SK-N-SH (cell line): Measurements from ENCODE around the gene FMNL2. TPM values are rescaled to one million over a fixed set of nuclear protein-coding genes. Genes with fewer than 3 reads are reported as not detected.

ENCODE experiments used
- CTCF ChIA-PET: fragments of 300-600, 350-600 bp; formaldehyde crosslinking; extraction: SDS; loops from one replicate; lab custom pipeline; 2021; lab: Yijun Ruan, JAX
- POLR2A ChIA-PET: fragments of 350-600 bp; sonication (Branson Sonifier 250); formaldehyde crosslinking; extraction: SDS; loops from one replicate; lab custom pipeline; 2020; ENCODE audit warnings: antibody characterized with exemption, inconsistent platforms; lab: Yijun Ruan, JAX
- DNase-seq: peaks from one replicate; pipeline ENCODE4 v3.0.0; 2012
- H2AFZ ChIP-seq: fragments of 200-600 bp; sonication (generic); 2 replicates; pipeline ENCODE4 v1.8.1; 2016; ENCODE audit warnings: antibody characterized with exemption, mild to moderate bottlenecking, low read depth
- H3F3A ChIP-seq: fragments of 200-600 bp; sonication (generic); replicated peaks from 2 replicates; pipeline ENCODE3; 2016; ENCODE audit warnings: antibody characterized with exemption, mild to moderate bottlenecking; ENCODE audit not compliant: insufficient read depth
- H3K27ac ChIP-seq, 2 experiments: fragments of 200-500 bp in 1 of 2; fragments of 200-600 bp in 1 of 2; sonication (Bioruptor generic) in 1 of 2; sonication (generic), shearing (Covaris generic) in 1 of 2; 2 replicates each; pipeline versions ENCODE4 v1.5.1 to v1.6.1; 2014 to 2016; ENCODE audit warnings: low read depth in 2 of 2, inconsistent platforms in 1 of 2, low read length in 1 of 2, mild to moderate bottlenecking in 1 of 2, mixed read lengths in 1 of 2
- H3K27me3 ChIP-seq: fragments of 200-600 bp; sonication (generic), shearing (Covaris generic); 2 replicates; pipeline ENCODE4 v1.6.1; 2016; ENCODE audit warnings: mixed run types; ENCODE audit not compliant: insufficient read depth
- H3K36me3 ChIP-seq, 2 experiments: fragments of 200-500 bp in 1 of 2; fragments of 200-600 bp in 1 of 2; sonication (Bioruptor generic) in 1 of 2; sonication (generic) in 1 of 2; replicated peaks in 1 of 2; 2 replicates each; pipeline versions ENCODE3 to v1.5.1; 2014 to 2016; ENCODE audit warnings: low read length in 1 of 2, mild to moderate bottlenecking in 1 of 2; ENCODE audit not compliant: insufficient read depth in 2 of 2, control insufficient read depth in 1 of 2
- H3K4me1 ChIP-seq, 2 experiments: fragments of 200-500 bp in 1 of 2; fragments of 200-600 bp in 1 of 2; sonication (Bioruptor generic) in 1 of 2; sonication (generic), shearing (Covaris generic) in 1 of 2; 2 replicates each; pipeline versions ENCODE4 v1.5.1 to v1.6.1; 2014 to 2016; ENCODE audit warnings: low read depth in 1 of 2, low read length in 1 of 2, mixed run types in 1 of 2; ENCODE audit not compliant: insufficient read depth in 2 of 2, control insufficient read depth in 1 of 2
- H3K4me2 ChIP-seq: fragments of 200-600 bp; sonication (generic), shearing (Covaris generic); 2 replicates; pipeline ENCODE4 v1.6.1; 2017; ENCODE audit warnings: mixed run types
- H3K4me3 ChIP-seq, 2 experiments: fragments of 200-500 bp in 1 of 2; fragments of 200-600 bp in 1 of 2; sonication (Bioruptor generic) in 1 of 2; sonication (generic), shearing (Covaris generic) in 1 of 2; 2 replicates each; pipeline versions ENCODE4 v1.5.1 to v1.8.1; 2014 to 2016; ENCODE audit warnings: low read depth in 2 of 2, inconsistent platforms in 1 of 2, low read length in 1 of 2, mild to moderate bottlenecking in 1 of 2, mixed read lengths in 1 of 2, moderate library complexity in 1 of 2
- H3K79me2 ChIP-seq: fragments of 200-600 bp; sonication (generic); 2 replicates; pipeline ENCODE4 v1.8.1; 2017; ENCODE audit warnings: mild to moderate bottlenecking; ENCODE audit not compliant: insufficient read depth
- H3K9ac ChIP-seq: fragments of 200-600 bp; sonication (generic); 2 replicates; pipeline ENCODE4 v1.6.1; 2017; ENCODE audit warnings: mixed run types
- H3K9me2 ChIP-seq: fragments of 200-600 bp; sonication (generic); 2 replicates; pipeline ENCODE4 v1.6.1; 2017; ENCODE audit warnings: mixed run types
- H3K9me3 ChIP-seq: fragments of 200-600 bp; sonication (generic); 2 replicates; pipeline ENCODE4 v1.6.1; 2017; ENCODE audit warnings: mixed run types, mild to moderate bottlenecking, moderate library complexity
- H4K20me1 ChIP-seq: fragments of 200-600 bp; sonication (generic); 2 replicates; pipeline ENCODE4 v1.6.1; 2017; ENCODE audit warnings: mild to moderate bottlenecking, mixed run types; ENCODE audit not compliant: insufficient read depth
- CHD2 ChIP-seq: fragments of 150-350 bp; IDR thresholded peaks from 2 replicates; pipeline ENCODE4 v1.6.1; 2018; ENCODE audit warnings: low read length; ENCODE audit not compliant: partially characterized antibody
- EP300 ChIP-seq, 2 experiments: IDR thresholded peaks; 2 replicates each; pipeline versions ENCODE4 v1.4.0 to v1.6.1; 2012; ENCODE audit warnings: borderline replicate concordance in 1 of 2, low read depth in 1 of 2, low read length in 1 of 2
- FOXJ3 ChIP-seq: sonication (generic); formaldehyde crosslinking; IDR thresholded peaks from 2 replicates; pipeline ENCODE4 v1.5.1; 2020; ENCODE audit warnings: mild to moderate bottlenecking, missing genetic modification reagents
- GABPA ChIP-seq: IDR thresholded peaks from 2 replicates; pipeline ENCODE4 v1.4.0; 2012; ENCODE audit warnings: low read depth, mild to moderate bottlenecking
- MAX ChIP-seq: IDR thresholded peaks from 2 replicates; pipeline ENCODE4 v1.4.0; 2012; ENCODE audit warnings: low read depth
- NFIC ChIP-seq: IDR thresholded peaks from 2 replicates; pipeline ENCODE4 v1.4.0; 2012; ENCODE audit warnings: borderline replicate concordance
- POLR2AphosphoS5 ChIP-seq: IDR thresholded peaks from 2 replicates; pipeline ENCODE4 v1.6.1; 2012; ENCODE audit warnings: low read depth, low read length
- RFX5 ChIP-seq: IDR thresholded peaks from 2 replicates; pipeline ENCODE4 v1.6.1; 2012; ENCODE audit warnings: mild to moderate bottlenecking, improper control_type of control experiment, low read length
- SMC3 ChIP-seq: IDR thresholded peaks from 2 replicates; pipeline ENCODE4 v1.6.1; 2012; ENCODE audit warnings: low read depth, low read length, improper control_type of control experiment
- TEAD4 ChIP-seq: IDR thresholded peaks from 2 replicates; pipeline ENCODE4 v1.4.0; 2012; ENCODE audit warnings: mild to moderate bottlenecking, borderline replicate concordance; ENCODE audit not compliant: insufficient read depth
- USF2 ChIP-seq: fragments of 150-350 bp; IDR thresholded peaks from 2 replicates; pipeline ENCODE4 v1.6.1; 2017; ENCODE audit warnings: antibody characterized with exemption, low read length, low read depth, borderline replicate concordance
- YY1 ChIP-seq: IDR thresholded peaks from 2 replicates; pipeline ENCODE4 v1.4.0; 2012; ENCODE audit warnings: low read depth, mild to moderate bottlenecking
- ZBTB33 ChIP-seq: IDR thresholded peaks from 2 replicates; pipeline ENCODE4 v1.4.0; 2012; ENCODE audit warnings: low read depth, borderline replicate concordance
- WGBS: methylation state at CpG from one replicate; pipeline ENCODE4 v1.1.6; 2017; ENCODE audit warnings: low lambda C conversion rate; 5-methylcytosine and 5-hydroxymethylcytosine counted together
- polyA plus RNA-seq, 3 experiments: library from polyadenylated mRNA; depleted of rRNA; stranded (reverse); fragments of >200 nt; gene quantifications; 2 replicates each; pipeline ENCODE4 v1.2.3, GENCODE V29; 2012
- TF ChIP-seq, protein P1 (sequence below): IDR thresholded peaks from 2 replicates; pipeline ENCODE4 v1.6.1; 2012; ENCODE audit warnings: mild to moderate bottlenecking, low read depth, low read length, moderate library complexity
- TF ChIP-seq, protein P2 (sequence below): fragments of 200-600 bp; sonication (generic); IDR thresholded peaks from 2 replicates; pipeline ENCODE4 v1.6.1; 2017; ENCODE audit warnings: antibody characterized with exemption, mild to moderate bottlenecking, moderate library complexity

Gene FMNL2
- polyA plus RNA-seq, 1 of the 3 experiments (the other 2 are of a cell fraction) = 14.5 TPM

- TF ChIP-seq, protein P1, sequence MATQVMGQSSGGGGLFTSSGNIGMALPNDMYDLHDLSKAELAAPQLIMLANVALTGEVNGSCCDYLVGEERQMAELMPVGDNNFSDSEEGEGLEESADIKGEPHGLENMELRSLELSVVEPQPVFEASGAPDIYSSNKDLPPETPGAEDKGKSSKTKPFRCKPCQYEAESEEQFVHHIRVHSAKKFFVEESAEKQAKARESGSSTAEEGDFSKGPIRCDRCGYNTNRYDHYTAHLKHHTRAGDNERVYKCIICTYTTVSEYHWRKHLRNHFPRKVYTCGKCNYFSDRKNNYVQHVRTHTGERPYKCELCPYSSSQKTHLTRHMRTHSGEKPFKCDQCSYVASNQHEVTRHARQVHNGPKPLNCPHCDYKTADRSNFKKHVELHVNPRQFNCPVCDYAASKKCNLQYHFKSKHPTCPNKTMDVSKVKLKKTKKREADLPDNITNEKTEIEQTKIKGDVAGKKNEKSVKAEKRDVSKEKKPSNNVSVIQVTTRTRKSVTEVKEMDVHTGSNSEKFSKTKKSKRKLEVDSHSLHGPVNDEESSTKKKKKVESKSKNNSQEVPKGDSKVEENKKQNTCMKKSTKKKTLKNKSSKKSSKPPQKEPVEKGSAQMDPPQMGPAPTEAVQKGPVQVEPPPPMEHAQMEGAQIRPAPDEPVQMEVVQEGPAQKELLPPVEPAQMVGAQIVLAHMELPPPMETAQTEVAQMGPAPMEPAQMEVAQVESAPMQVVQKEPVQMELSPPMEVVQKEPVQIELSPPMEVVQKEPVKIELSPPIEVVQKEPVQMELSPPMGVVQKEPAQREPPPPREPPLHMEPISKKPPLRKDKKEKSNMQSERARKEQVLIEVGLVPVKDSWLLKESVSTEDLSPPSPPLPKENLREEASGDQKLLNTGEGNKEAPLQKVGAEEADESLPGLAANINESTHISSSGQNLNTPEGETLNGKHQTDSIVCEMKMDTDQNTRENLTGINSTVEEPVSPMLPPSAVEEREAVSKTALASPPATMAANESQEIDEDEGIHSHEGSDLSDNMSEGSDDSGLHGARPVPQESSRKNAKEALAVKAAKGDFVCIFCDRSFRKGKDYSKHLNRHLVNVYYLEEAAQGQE = no peak
Observed at GRCh38 chr2:152399003-152399402, 64.0 kb downstream of the FMNL2 start (continued).

- Histone ChIP-seq H4K20me1 (0 out of 2 replicates have a peak, but pooled peaks cover 6% of the 10 kb centered on the region), H2AFZ (no peak overlapping the region), H3K9me3 (no peaks in the 10 kb centered on the region), H3F3A (no peaks in the 10 kb centered on the region), H3K4me3 (no peak overlapping the region), H3K27ac (no peak overlapping the region), H3K9me2 (no peaks in the 10 kb centered on the region), H3K9ac (no peak overlapping the region), H3K4me1 (peaks cover 11 to 20% of the 10 kb centered on the region in 2 experiments; a peak in 3 of 4 replicates), H3K79me2 (peaks cover 47% of the 10 kb centered on the region), H3K36me3 (no peaks in the 10 kb centered on the region), H3K27me3 (no peaks in the 10 kb centered on the region), H3K4me2 (no peak overlapping the region)
- DNase-seq = no peak
- CTCF ChIA-PET = no interaction called here
- POLR2A ChIA-PET = no interaction called here
- TF ChIP-seq USF2 = no peak
- TF ChIP-seq RFX5 = no peak
- no peak for TF ChIP-seq ZBTB33
- no peak for TF ChIP-seq YY1
- TF ChIP-seq POLR2AphosphoS5 = no peak
- no peak for TF ChIP-seq NFIC
- TF ChIP-seq SMC3 = no peak
- no peak for TF ChIP-seq CHD2
- TF ChIP-seq, protein P2, sequence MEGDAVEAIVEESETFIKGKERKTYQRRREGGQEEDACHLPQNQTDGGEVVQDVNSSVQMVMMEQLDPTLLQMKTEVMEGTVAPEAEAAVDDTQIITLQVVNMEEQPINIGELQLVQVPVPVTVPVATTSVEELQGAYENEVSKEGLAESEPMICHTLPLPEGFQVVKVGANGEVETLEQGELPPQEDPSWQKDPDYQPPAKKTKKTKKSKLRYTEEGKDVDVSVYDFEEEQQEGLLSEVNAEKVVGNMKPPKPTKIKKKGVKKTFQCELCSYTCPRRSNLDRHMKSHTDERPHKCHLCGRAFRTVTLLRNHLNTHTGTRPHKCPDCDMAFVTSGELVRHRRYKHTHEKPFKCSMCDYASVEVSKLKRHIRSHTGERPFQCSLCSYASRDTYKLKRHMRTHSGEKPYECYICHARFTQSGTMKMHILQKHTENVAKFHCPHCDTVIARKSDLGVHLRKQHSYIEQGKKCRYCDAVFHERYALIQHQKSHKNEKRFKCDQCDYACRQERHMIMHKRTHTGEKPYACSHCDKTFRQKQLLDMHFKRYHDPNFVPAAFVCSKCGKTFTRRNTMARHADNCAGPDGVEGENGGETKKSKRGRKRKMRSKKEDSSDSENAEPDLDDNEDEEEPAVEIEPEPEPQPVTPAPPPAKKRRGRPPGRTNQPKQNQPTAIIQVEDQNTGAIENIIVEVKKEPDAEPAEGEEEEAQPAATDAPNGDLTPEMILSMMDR = no peak
- TF ChIP-seq EP300 (IDR thresholded peaks at IDR 0.05; ENCODE audit: borderline replicate concordance in 1 of 2, low read depth in 1 of 2, low read length in 1 of 2) = no peak
- TF ChIP-seq GABPA = no peak
- no peak for TF ChIP-seq FOXJ3 (CRISPR knock-in tag)
- no peak for TF ChIP-seq MAX
- TF ChIP-seq TEAD4 = no peak
- 59% methylated on average over 2 of the region's 2 CpGs for WGBS
Observed at GRCh38 chr2:152400607-152401214, 65.7 kb downstream of the FMNL2 start.
